SU-DHL-6 (cell line): ENCODE measurements around the gene KLHL22.

Source experiments
- EZH2phosphoT487 ChIP-seq: fragments of 200-600 bp; sonication (generic), shearing (Covaris generic); conservative IDR thresholded peaks from 2 replicates; pipeline ENCODE4 v1.6.1; 2018; ENCODE audit warnings: mild to moderate bottlenecking, antibody characterized with exemption, low read length, moderate library complexity, mixed read lengths
- TF ChIP-seq, protein P1 (sequence below): fragments of 200-600 bp; sonication (generic); IDR thresholded peaks from one replicate; pipeline ENCODE4 v1.5.1; 2017; ENCODE audit warnings: antibody characterized with exemption, mild to moderate bottlenecking, low read length, moderate library complexity; ENCODE audit not compliant: insufficient read depth, poor library complexity, severe bottlenecking

DNA sequence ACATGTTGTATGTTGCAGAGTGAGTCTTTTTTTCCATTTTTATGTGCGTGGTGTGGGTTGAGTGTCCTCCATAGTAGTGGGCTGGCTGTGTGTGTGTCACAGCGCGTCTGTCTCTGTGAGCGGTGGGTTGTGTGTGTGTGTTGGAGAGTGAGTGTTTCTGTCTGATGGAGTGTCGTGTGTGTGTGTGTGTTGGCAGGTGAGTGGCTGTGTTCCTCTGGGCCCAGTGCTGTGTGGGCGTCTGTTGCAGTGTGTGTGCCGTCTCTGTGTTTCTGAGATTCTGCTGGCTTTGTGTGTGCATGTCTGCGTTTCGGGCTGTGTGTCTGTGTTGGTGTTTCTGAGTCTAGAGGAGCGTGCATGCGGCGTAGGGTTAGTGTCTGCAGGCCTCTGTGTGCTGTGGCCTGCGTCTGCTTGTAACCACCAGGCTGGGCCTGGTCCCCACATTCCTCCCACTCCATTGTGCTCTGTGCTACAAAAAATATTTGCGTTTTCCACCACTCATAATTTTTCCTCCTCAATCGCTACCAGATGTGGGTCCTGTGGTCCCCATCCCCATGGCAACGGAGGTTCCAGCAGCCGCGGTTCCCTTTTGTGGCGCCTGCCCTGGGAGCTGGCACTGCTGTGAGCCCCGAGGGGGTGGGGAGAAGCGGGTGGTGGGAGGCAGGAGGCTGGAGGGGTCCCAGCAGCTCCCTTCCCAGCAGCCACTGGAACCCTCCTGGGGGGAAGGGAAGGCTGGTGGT, 73.2 kb downstream of the KLHL22 start:
- TF ChIP-seq, protein P1, sequence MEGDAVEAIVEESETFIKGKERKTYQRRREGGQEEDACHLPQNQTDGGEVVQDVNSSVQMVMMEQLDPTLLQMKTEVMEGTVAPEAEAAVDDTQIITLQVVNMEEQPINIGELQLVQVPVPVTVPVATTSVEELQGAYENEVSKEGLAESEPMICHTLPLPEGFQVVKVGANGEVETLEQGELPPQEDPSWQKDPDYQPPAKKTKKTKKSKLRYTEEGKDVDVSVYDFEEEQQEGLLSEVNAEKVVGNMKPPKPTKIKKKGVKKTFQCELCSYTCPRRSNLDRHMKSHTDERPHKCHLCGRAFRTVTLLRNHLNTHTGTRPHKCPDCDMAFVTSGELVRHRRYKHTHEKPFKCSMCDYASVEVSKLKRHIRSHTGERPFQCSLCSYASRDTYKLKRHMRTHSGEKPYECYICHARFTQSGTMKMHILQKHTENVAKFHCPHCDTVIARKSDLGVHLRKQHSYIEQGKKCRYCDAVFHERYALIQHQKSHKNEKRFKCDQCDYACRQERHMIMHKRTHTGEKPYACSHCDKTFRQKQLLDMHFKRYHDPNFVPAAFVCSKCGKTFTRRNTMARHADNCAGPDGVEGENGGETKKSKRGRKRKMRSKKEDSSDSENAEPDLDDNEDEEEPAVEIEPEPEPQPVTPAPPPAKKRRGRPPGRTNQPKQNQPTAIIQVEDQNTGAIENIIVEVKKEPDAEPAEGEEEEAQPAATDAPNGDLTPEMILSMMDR = no peak
- TF ChIP-seq EZH2phosphoT487 = no peak
